GM19035 (cell line): ENCODE results near the gene FERMT2.
"Not testable (repeated sequence)": the region's sequence is repeated elsewhere in the genome, so short reads cannot be mapped to it uniquely, and the experiment has no call there.

Source experiments
- ATAC-seq: cut with Tn5 transposase; IDR thresholded peaks from one replicate; pipeline ENCODE4 v1.9.1; 2021; ENCODE audit not compliant: unreplicated experiment

Gene FERMT2

GRCh38 chr14:52868911-52869618, 81.8 kb downstream of the FERMT2 start:
- no peak for ATAC-seq

GRCh38 chr14:52864893-52865292, 86.0 kb downstream of the FERMT2 start:
- ATAC-seq = not testable (repeated sequence)

- no peak for ATAC-seq
These were observed 87.5 kb downstream of the FERMT2 start for GRCh38 chr14:52863334-52863700.

- ATAC-seq = no peak
These were observed 88.1 kb downstream of the FERMT2 start for GRCh38 chr14:52862632-52863333.

- no peak for ATAC-seq
These were observed 89.4 kb downstream of the FERMT2 start for GRCh38 chr14:52861403-52861802.

- ATAC-seq = no peak
These were observed 89.9 kb downstream of the FERMT2 start for GRCh38 chr14:52860910-52861309.

- ATAC-seq = no peak
These were observed 90.6 kb downstream of the FERMT2 start for GRCh38 chr14:52860209-52860608.

GRCh38 chr14:52856139-52856538, 94.7 kb downstream of the FERMT2 start:
- no peak for ATAC-seq

- no peak for ATAC-seq
These were observed 97.4 kb downstream of the FERMT2 start for GRCh38 chr14:52853522-52853854.

GRCh38 chr14:52852810-52853521, 97.9 kb downstream of the FERMT2 start:
- no peak for ATAC-seq

- no peak for ATAC-seq
These were observed 100.4 kb downstream of the FERMT2 start for GRCh38 chr14:52850451-52850909.

- ATAC-seq = no peak
These were observed 102.2 kb downstream of the FERMT2 start for GRCh38 chr14:52848626-52849025.

GRCh38 chr14:52846591-52846990, 104.3 kb downstream of the FERMT2 start:
- no peak for ATAC-seq

- no peak for ATAC-seq
These were observed 105.8 kb downstream of the FERMT2 start for GRCh38 chr14:52845081-52845480.

GRCh38 chr14:52844262-52845060, 106.4 kb downstream of the FERMT2 start:
- no peak for ATAC-seq

GRCh38 chr14:52840877-52841276, 110.0 kb downstream of the FERMT2 start:
- no peak for ATAC-seq

GRCh38 chr14:52837451-52837850, 113.4 kb downstream of the FERMT2 start:
- no peak for ATAC-seq

- ATAC-seq = no peak
These were observed 114.8 kb downstream of the FERMT2 start for GRCh38 chr14:52836063-52836462.

GRCh38 chr14:52835122-52835903, 115.5 kb downstream of the FERMT2 start:
- ATAC-seq = no peak

- ATAC-seq = no peak
These were observed 116.4 kb downstream of the FERMT2 start for GRCh38 chr14:52834440-52834842.
